DMS153 treated with DMSO at 0.1 percent for 48 hours (cell line): ENCODE results near the gene BRINP2.

ENCODE experiments used
- DNase-seq: peaks from one replicate; lab custom pipeline; 2025; ENCODE audit not compliant: unreplicated experiment; lab: John Stamatoyannopoulos, UW

Gene BRINP2

GRCh38 chr1:177257576-177257975 is 86.8 kb downstream of the BRINP2 start:
- DNase-seq: no peak

- DNase-seq: no peak
These were observed 100.1 kb downstream of the BRINP2 start for GRCh38 chr1:177270863-177271262.

GRCh38 chr1:177273141-177273540 is 102.4 kb downstream of the BRINP2 start:
- DNase-seq: no peak

- no peak for DNase-seq
These were observed 104.0 kb downstream of the BRINP2 start for GRCh38 chr1:177274687-177275211.

- DNase-seq: no peak
These were observed 105.0 kb downstream of the BRINP2 start for GRCh38 chr1:177275736-177276135.

GRCh38 chr1:177278626-177279390 is 108.0 kb downstream of the BRINP2 start:
- DNase-seq: no peak

GRCh38 chr1:177281901-177282300 is 111.1 kb downstream of the BRINP2 start:
- DNase-seq: no peak

- DNase-seq: no peak
These were observed 112.2 kb downstream of the BRINP2 start for GRCh38 chr1:177282976-177283375.

- no peak for DNase-seq
These were observed 112.6 kb downstream of the BRINP2 start for GRCh38 chr1:177283380-177283779.

- no peak for DNase-seq
These were observed 115.6 kb downstream of the BRINP2 start for GRCh38 chr1:177286396-177286795.

GRCh38 chr1:177287270-177287669 is 116.5 kb downstream of the BRINP2 start:
- no peak for DNase-seq

- no peak for DNase-seq
These were observed 117.2 kb downstream of the BRINP2 start for GRCh38 chr1:177287994-177288393.

- no peak for DNase-seq
These were observed 118.8 kb downstream of the BRINP2 start for GRCh38 chr1:177289532-177289931.

- DNase-seq: no peak
These were observed 129.7 kb downstream of the BRINP2 start for GRCh38 chr1:177300431-177300830.

- no peak for DNase-seq
These were observed 130.8 kb downstream of the BRINP2 start for GRCh38 chr1:177301425-177302124.

- no peak for DNase-seq
These were observed 131.7 kb downstream of the BRINP2 start for GRCh38 chr1:177302357-177303044.

- DNase-seq: no peak
These were observed 134.6 kb downstream of the BRINP2 start for GRCh38 chr1:177305040-177306018.

- no peak for DNase-seq
These were observed 135.3 kb downstream of the BRINP2 start for GRCh38 chr1:177306019-177306415.

GRCh38 chr1:177306981-177307380 is 136.2 kb downstream of the BRINP2 start:
- no peak for DNase-seq

- no peak for DNase-seq
These were observed 137.0 kb downstream of the BRINP2 start for GRCh38 chr1:177307771-177308170.
